ENCODE measurements around the gene NUAK2.

The NUAK2 gene

DNA sequence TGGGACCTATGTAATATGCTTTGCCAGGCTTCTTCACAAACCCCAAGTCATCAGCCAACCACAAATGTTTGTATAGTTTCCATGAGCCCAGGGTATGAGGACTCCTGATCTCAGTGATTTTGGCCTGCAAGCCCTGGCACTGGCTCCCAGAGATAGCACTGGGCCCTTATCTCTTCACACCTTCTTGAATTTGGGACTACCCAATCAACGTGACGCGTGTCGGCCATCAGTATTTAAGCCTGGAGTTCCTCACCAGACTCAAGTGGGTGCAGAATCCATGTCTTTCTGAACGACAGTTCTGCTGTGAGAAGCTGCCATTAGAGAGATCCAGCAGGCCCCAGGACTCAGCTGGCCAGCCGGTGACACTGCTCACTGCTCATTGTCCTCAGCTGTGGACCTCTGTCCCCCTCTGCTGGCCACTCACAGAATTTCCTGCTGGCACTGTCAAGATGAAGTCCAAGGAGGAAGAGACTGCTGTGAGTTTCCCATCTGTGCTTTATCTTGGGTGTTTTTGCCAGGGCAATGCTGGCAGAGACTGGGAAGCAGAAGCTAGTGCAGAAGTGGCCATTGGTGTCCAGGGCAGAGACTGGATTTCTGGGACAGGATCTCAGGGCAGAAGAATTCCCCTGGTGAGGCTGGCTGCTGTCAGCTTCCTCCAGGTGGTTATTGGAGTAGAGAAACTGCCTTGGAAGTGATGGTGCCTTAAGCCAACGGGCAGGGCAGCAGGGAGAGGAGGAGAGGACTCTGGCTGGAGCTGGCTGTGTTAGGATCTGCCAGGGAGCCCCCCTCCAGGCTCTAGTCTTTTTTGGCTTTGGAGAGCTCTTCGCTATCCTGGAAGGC lies 65.4 kb downstream of the NUAK2 start:
- peak; percentile 10 to 98 (median 88) for DNase-seq
